ENCODE results near the gene CACNA1H. TPM values are rescaled to one million over a fixed set of nuclear protein-coding genes. Genes with fewer than 3 reads are reported as not detected.

Gene CACNA1H
- total and polyA plus RNA-seq, 7 donors = 1.8 to 5.9 (median 2.3) TPM

- no peak overlapping the region for H3K27ac ChIP-seq
- 33 to 44% (median 38%) methylated on average over 12 to 13 of the region's 13 CpGs for WGBS, 3 donors
- TF ChIP-seq, protein P1, sequence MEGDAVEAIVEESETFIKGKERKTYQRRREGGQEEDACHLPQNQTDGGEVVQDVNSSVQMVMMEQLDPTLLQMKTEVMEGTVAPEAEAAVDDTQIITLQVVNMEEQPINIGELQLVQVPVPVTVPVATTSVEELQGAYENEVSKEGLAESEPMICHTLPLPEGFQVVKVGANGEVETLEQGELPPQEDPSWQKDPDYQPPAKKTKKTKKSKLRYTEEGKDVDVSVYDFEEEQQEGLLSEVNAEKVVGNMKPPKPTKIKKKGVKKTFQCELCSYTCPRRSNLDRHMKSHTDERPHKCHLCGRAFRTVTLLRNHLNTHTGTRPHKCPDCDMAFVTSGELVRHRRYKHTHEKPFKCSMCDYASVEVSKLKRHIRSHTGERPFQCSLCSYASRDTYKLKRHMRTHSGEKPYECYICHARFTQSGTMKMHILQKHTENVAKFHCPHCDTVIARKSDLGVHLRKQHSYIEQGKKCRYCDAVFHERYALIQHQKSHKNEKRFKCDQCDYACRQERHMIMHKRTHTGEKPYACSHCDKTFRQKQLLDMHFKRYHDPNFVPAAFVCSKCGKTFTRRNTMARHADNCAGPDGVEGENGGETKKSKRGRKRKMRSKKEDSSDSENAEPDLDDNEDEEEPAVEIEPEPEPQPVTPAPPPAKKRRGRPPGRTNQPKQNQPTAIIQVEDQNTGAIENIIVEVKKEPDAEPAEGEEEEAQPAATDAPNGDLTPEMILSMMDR (IDR thresholded peaks at IDR 0.05) = no peak
- DNase-seq (no peak), ATAC-seq (no peak)
- no peaks in the 10 kb centered on the region for H3K36me3 ChIP-seq (ENCODE audit: insufficient read depth in 1 of 2, low read depth in 1 of 2)
- H3K4me3 ChIP-seq = no peak overlapping the region
- intact Hi-C loops (cut with DNase I) = no loop called here
- no peaks in the 10 kb centered on the region for H3K4me1 ChIP-seq
- no peaks in the 10 kb centered on the region for H3K9me3 ChIP-seq
- H3K27me3 ChIP-seq (ENCODE audit: insufficient read depth in 3 of 3, low read length in 2 of 3) = peaks cover 0 to 75% (median 16%) of the 10 kb centered on the region in 3 donors
Measured at GRCh38 chr16:1170076-1170418, 17.1 kb downstream of the CACNA1H start.

DNA sequence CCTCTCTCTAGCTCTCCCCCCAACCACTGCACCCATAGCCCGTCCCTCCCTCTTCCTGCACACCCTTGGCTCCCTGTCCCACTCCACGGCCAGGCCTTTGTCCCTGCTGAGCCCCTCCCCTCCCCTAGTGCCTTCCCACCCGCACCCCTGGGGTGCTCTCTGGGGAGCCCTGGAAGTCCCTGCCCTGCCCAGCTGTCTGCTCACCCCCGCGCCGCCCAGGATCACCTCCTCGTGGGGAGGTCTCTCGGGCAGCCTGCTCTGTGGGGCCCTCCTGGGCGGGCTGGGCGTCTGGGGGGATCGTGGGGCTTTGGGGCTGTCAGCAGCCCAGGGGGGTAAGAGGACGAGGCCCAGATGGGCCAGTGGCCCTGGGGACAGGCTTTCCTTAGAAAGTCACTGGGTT lies 18.1 kb downstream of the CACNA1H start:
- no peak for ATAC-seq
- no peak for DNase-seq
- H3K4me3 ChIP-seq = no peak overlapping the region
- no peaks in the 10 kb centered on the region for H3K4me1 ChIP-seq
- no peaks in the 10 kb centered on the region for H3K9me3 ChIP-seq
- no peak overlapping the region for H3K27ac ChIP-seq
- intact Hi-C loops (cut with DNase I) = no loop called here
- H3K36me3 ChIP-seq (ENCODE audit: insufficient read depth in 1 of 2, low read depth in 1 of 2) = no peaks in the 10 kb centered on the region
- WGBS, 3 donors = 63 to 70% (median 66%) methylated on average over 10 to 12 of the region's 12 CpGs
- peaks cover 0 to 74% (median 18%) of the 10 kb centered on the region in 3 donors for H3K27me3 ChIP-seq (ENCODE audit: insufficient read depth in 3 of 3, low read length in 2 of 3)
- TF ChIP-seq, protein P1 (IDR thresholded peaks at IDR 0.05) = no peak

DNA sequence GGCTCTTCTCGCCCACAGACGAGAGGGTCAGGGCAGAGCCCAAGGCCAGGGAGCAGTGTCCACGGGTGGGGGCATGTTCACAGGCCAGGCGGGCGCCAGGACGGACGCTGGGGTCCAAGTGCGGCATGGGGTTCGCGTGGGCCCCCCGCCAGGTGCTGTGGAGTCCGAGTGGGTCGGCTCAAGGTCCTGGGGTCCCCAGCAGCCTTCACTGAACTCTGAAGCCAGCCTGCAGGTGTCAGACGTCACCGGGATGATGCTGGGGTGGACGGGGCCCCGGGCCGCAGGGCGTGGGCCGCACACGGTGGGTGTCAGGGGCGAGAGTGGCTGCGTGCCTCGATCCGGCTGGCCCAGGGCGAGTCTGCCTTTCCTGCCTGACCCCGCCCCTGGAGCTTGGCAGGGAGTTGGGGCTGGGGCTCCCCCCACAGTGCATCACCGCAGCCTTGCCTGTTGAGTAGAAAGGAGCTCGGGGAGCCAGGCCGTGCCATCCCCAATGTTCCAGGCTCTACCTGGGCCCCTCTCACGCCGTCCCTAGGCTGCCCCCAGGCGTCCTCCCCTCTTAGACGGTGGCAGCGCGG lies 19.0 kb downstream of the CACNA1H start:
- no peak overlapping the region for H3K27ac ChIP-seq
- no peaks in the 10 kb centered on the region for H3K4me1 ChIP-seq
- no peak overlapping the region for H3K4me3 ChIP-seq
- peaks cover 0 to 74% (median 15%) of the 10 kb centered on the region in 3 donors for H3K27me3 ChIP-seq (ENCODE audit: insufficient read depth in 3 of 3, low read length in 2 of 3)
- DNase-seq = no peak
- TF ChIP-seq, protein P1 (IDR thresholded peaks at IDR 0.05) = no peak
- H3K9me3 ChIP-seq = no peaks in the 10 kb centered on the region
- intact Hi-C loops (cut with DNase I) = no loop called here
- WGBS, 3 donors = 77 to 79% (median 78%) methylated on average over 28 to 36 of the region's 36 CpGs
- ATAC-seq = no peak
- H3K36me3 ChIP-seq (ENCODE audit: insufficient read depth in 1 of 2, low read depth in 1 of 2) = no peaks in the 10 kb centered on the region

GRCh38 chr16:1172651-1173050 lies 19.7 kb downstream of the CACNA1H start:
- Histone ChIP-seq H3K9me3 (no peaks in the 10 kb centered on the region), H3K27me3 (ENCODE audit: insufficient read depth in 3 of 3, low read length in 2 of 3) (peaks cover 0 to 74% (median 12%) of the 10 kb centered on the region in 3 donors), H3K27ac (no peak overlapping the region), H3K4me1 (no peaks in the 10 kb centered on the region), H3K36me3 (ENCODE audit: insufficient read depth in 1 of 2, low read depth in 1 of 2) (no peaks in the 10 kb centered on the region), H3K4me3 (no peak overlapping the region)
- TF ChIP-seq, protein P1 (IDR thresholded peaks at IDR 0.05) = no peak
- WGBS, 3 donors = 75 to 78% (median 76%) methylated on average over 12 to 13 of the region's 13 CpGs
- no peak for ATAC-seq
- no peak for DNase-seq
- intact Hi-C loops (cut with DNase I) = no loop called here
